H9 (cell line): ENCODE data around the gene GTF3C5. TPM values are rescaled to one million over a fixed set of nuclear protein-coding genes. Genes with fewer than 3 reads are reported as not detected.

Experiments
- DNase-seq: peaks from one replicate; pipeline ENCODE4 v3.0.0-alpha.2; 2017
- H2AFZ ChIP-seq: one replicate; pipeline ENCODE4 v1.6.1; 2013; ENCODE audit warnings: mild to moderate bottlenecking, low read length, control low read depth, moderate library complexity
- H2AK5ac ChIP-seq: 2 replicates; pipeline ENCODE4 v1.6.1; 2013; ENCODE audit warnings: low read length, control low read depth, mixed read lengths; ENCODE audit not compliant: insufficient read length
- H2BK120ac ChIP-seq: one replicate; pipeline ENCODE4 v1.6.1; 2013; ENCODE audit warnings: low read depth, mild to moderate bottlenecking, low read length, control low read depth, inconsistent platforms; ENCODE audit not compliant: poor library complexity, severe bottlenecking
- H2BK12ac ChIP-seq: 2 replicates; pipeline ENCODE4 v1.6.1; 2013; ENCODE audit warnings: low read length, control low read depth, mixed read lengths, low read depth; ENCODE audit not compliant: insufficient read length
- H2BK15ac ChIP-seq: 2 replicates; pipeline ENCODE4 v1.6.1; 2013; ENCODE audit warnings: low read depth, low read length, control low read depth
- H2BK20ac ChIP-seq: one replicate; pipeline ENCODE4 v1.6.1; 2013; ENCODE audit warnings: low read depth, mild to moderate bottlenecking, low read length, control low read depth, inconsistent platforms; ENCODE audit not compliant: poor library complexity, severe bottlenecking
- H2BK5ac ChIP-seq: 2 replicates; pipeline ENCODE4 v1.6.1; 2013; ENCODE audit warnings: low read length, control low read depth, mixed read lengths; ENCODE audit not compliant: insufficient read length
- H3K14ac ChIP-seq: 2 replicates; pipeline ENCODE4 v1.6.1; 2013; ENCODE audit warnings: low read length, control low read depth; ENCODE audit not compliant: insufficient read depth
- H3K18ac ChIP-seq: 2 replicates; pipeline ENCODE4 v1.6.1; 2013; ENCODE audit warnings: low read depth, mild to moderate bottlenecking, mixed read lengths, low read length, control low read depth; ENCODE audit not compliant: insufficient read length
- H3K23ac ChIP-seq: 2 replicates; pipeline ENCODE4 v1.6.1; 2013; ENCODE audit warnings: low read length, control low read depth, mixed read lengths, low read depth; ENCODE audit not compliant: insufficient read length
- H3K23me2 ChIP-seq: 2 replicates; pipeline ENCODE4 v1.6.1; 2013; ENCODE audit warnings: low read depth, mild to moderate bottlenecking, mixed read lengths, low read length, control low read depth; ENCODE audit not compliant: insufficient read length, poor library complexity, severe bottlenecking
- H3K27ac ChIP-seq: 2 replicates; pipeline ENCODE4 v1.5.1; 2013; ENCODE audit warnings: low read length, control low read depth, mixed read lengths, low read depth; ENCODE audit not compliant: insufficient read length
- H3K27me3 ChIP-seq: 2 replicates; pipeline ENCODE4 v1.6.1; 2013; ENCODE audit warnings: low read length, control low read depth, inconsistent platforms; ENCODE audit not compliant: insufficient read depth
- H3K4ac ChIP-seq: 2 replicates; pipeline ENCODE4 v1.6.1; 2013; ENCODE audit warnings: low read depth, mild to moderate bottlenecking, control low read depth, inconsistent platforms, low read length, moderate library complexity
- H3K4me1 ChIP-seq: 2 replicates; pipeline ENCODE4 v1.6.1; 2013; ENCODE audit warnings: low read length, control low read depth, inconsistent platforms; ENCODE audit not compliant: insufficient read depth
- H3K4me2 ChIP-seq: 2 replicates; pipeline ENCODE4 v1.6.1; 2013; ENCODE audit warnings: low read length, control low read depth, mixed read lengths; ENCODE audit not compliant: insufficient read length, insufficient read depth
- H3K56ac ChIP-seq: 2 replicates; pipeline ENCODE4 v1.6.1; 2013; ENCODE audit warnings: low read depth, mild to moderate bottlenecking, mixed read lengths, low read length, control low read depth; ENCODE audit not compliant: insufficient read length
- H3K79me1 ChIP-seq: 2 replicates; pipeline ENCODE4 v1.6.1; 2013; ENCODE audit warnings: low read depth, mild to moderate bottlenecking, moderate library complexity, low read length, control low read depth, inconsistent platforms; ENCODE audit not compliant: insufficient read depth, poor library complexity, severe bottlenecking
- H3K79me2 ChIP-seq: 2 replicates; pipeline ENCODE4 v1.6.1; 2013; ENCODE audit warnings: low read length, control low read depth, inconsistent platforms; ENCODE audit not compliant: insufficient read depth
- H3K9ac ChIP-seq: 2 replicates; pipeline ENCODE4 v1.6.1; 2013; ENCODE audit warnings: low read length, control low read depth, mixed read lengths; ENCODE audit not compliant: insufficient read length; ENCODE audit errors: extremely low read depth
- H3K9me3 ChIP-seq: one replicate; pipeline ENCODE4 v1.6.1; 2013; ENCODE audit warnings: low read depth, low read length, inconsistent platforms; ENCODE audit not compliant: control insufficient read depth
- H3T11ph ChIP-seq: one replicate; pipeline ENCODE4 v1.6.1; 2013; ENCODE audit warnings: mild to moderate bottlenecking, low read length, control low read depth, inconsistent platforms
- H4K20me1 ChIP-seq: one replicate; pipeline ENCODE4 v1.6.1; 2013; ENCODE audit not compliant: control insufficient read depth, insufficient read length, insufficient read depth
- H4K5ac ChIP-seq: 2 replicates; pipeline ENCODE4 v1.6.1; 2013; ENCODE audit warnings: low read depth, mild to moderate bottlenecking, mixed read lengths, low read length, control low read depth; ENCODE audit not compliant: insufficient read length
- H4K8ac ChIP-seq: replicated peaks from 2 replicates; pipeline ENCODE4 v1.6.1; 2013; ENCODE audit warnings: low read length, control low read depth, mixed read lengths, low read depth; ENCODE audit not compliant: insufficient read length
- H4K91ac ChIP-seq: 2 replicates; pipeline ENCODE4 v1.6.1; 2013; ENCODE audit warnings: low read depth, mild to moderate bottlenecking, moderate library complexity, mixed read lengths, low read length, control low read depth; ENCODE audit not compliant: insufficient read length
- H3K27ac Mint-ChIP-seq, 3 experiments: 2 replicates in 2 of 3; 3 replicates in 1 of 3; pipeline ENCODE4 v1.8.0; 2020 to 2021; ENCODE audit warnings: mixed read lengths in 3 of 3, mild to moderate bottlenecking in 1 of 3, moderate library complexity in 1 of 3
- H3K27me3 Mint-ChIP-seq: 2 replicates; pipeline ENCODE4 v1.8.0; 2021; ENCODE audit warnings: low read depth, mild to moderate bottlenecking, moderate library complexity, mixed read lengths
- H3K36me3 Mint-ChIP-seq, 3 experiments: 2 replicates in 2 of 3; 3 replicates in 1 of 3; pipeline ENCODE4 v1.8.0; 2020 to 2021; ENCODE audit warnings: low read depth in 3 of 3, mixed read lengths in 3 of 3; ENCODE audit not compliant: insufficient read depth in 1 of 3
- H3K4me1 Mint-ChIP-seq, 2 experiments: 2 replicates each; pipeline ENCODE4 v1.8.0; 2020; ENCODE audit warnings: mixed read lengths in 2 of 2
- H3K4me3 Mint-ChIP-seq, 2 experiments: 2 replicates in 1 of 2; 3 replicates in 1 of 2; pipeline ENCODE4 v1.8.0; 2020 to 2021; ENCODE audit warnings: mild to moderate bottlenecking in 2 of 2, mixed read lengths in 2 of 2, moderate library complexity in 1 of 2
- H3K9me3 Mint-ChIP-seq, 2 experiments: 2 replicates in 1 of 2; 3 replicates in 1 of 2; pipeline ENCODE4 v1.8.0; 2020; ENCODE audit warnings: mild to moderate bottlenecking in 2 of 2, mixed read lengths in 2 of 2, moderate library complexity in 1 of 2
- CTCF ChIP-seq: fragments of 200-600 bp; sonication (generic); conservative IDR thresholded peaks from 3 replicates; pipeline ENCODE4 v1.8.0; 2021; ENCODE audit warnings: antibody characterized with exemption, mild to moderate bottlenecking
- WGBS: extraction: QIAGEN DNeasy Blood & Tissue Kit; methylation state at CpG from one replicate; pipeline ENCODE4 v1.1.7; 2013; ENCODE audit warnings: missing lambda C conversion rate, low lambda C conversion rate, mixed read lengths; ENCODE audit not compliant: insufficient read length; ENCODE audit errors: extremely low coverage; 5-methylcytosine and 5-hydroxymethylcytosine counted together
- total RNA-seq: library from RNA; stranded (reverse); gene quantifications from 2 replicates; pipeline ENCODE4 v1.2.1, GENCODE V29; 2021

GTF3C5 gene
- total RNA-seq, 1 experiment from 2014 or later = 88.9 TPM

- Histone ChIP-seq H3K9ac (no peak overlapping the region), H3K27me3 (no peaks in the 10 kb centered on the region)
Observed at GRCh38 chr9:132986114-132986513, 44.7 kb upstream of the GTF3C5 start.

More at GRCh38 chr9:132986114-132986513, 44.7 kb upstream of the GTF3C5 start:
- H3K9me3 ChIP-seq = no peaks in the 10 kb centered on the region
- H4K8ac ChIP-seq = no peak overlapping the region
- no peak overlapping the region for H4K5ac ChIP-seq
- no peak overlapping the region for H2BK5ac ChIP-seq
- no peak overlapping the region for H2AK5ac ChIP-seq
- H3K27ac ChIP-seq = no peak overlapping the region
- Mint-ChIP-seq H3K36me3 (no peaks in the 10 kb centered on the region), H3K9me3 (peaks cover 0 to 6% of the 10 kb centered on the region in 2 experiments; a peak in 3 of 5 replicates), H3K4me3 (no peak overlapping the region), H3K27ac (no peak overlapping the region), H3K4me1 (no peaks in the 10 kb centered on the region), H3K27me3 (peaks cover 49% of the 10 kb centered on the region)
- no peak overlapping the region for H3K56ac ChIP-seq
- no peak for TF ChIP-seq CTCF
- no peak overlapping the region for H3K18ac ChIP-seq
- H2AFZ ChIP-seq = no peak overlapping the region
- no CpG with 5 or more reads among the region's 13 CpGs for WGBS
- no peaks in the 10 kb centered on the region for H3K79me2 ChIP-seq
- no peak overlapping the region for H2BK15ac ChIP-seq
- H3T11ph ChIP-seq = no peak overlapping the region
- H3K4me2 ChIP-seq = no peak overlapping the region
- no peaks in the 10 kb centered on the region for H3K23me2 ChIP-seq
- H2BK20ac ChIP-seq = no peak overlapping the region
- no peak for DNase-seq
- no peak overlapping the region for H3K4ac ChIP-seq
- no peak overlapping the region for H3K23ac ChIP-seq
- H3K14ac ChIP-seq = no peak overlapping the region
- no peaks in the 10 kb centered on the region for H3K4me1 ChIP-seq
- H2BK120ac ChIP-seq = no peak overlapping the region
- no peaks in the 10 kb centered on the region for H3K79me1 ChIP-seq
- no peak overlapping the region for H2BK12ac ChIP-seq
- no peaks in the 10 kb centered on the region for H4K20me1 ChIP-seq
- H4K91ac ChIP-seq = no peak overlapping the region
